Measurements from ENCODE around the gene UBXN11. TPM values are rescaled to one million over a fixed set of nuclear protein-coding genes. Genes with fewer than 3 reads are reported as not detected.

UBXN11 gene
- total RNA-seq, 1 experiment from 2014 or later: 12.5 TPM

DNA sequence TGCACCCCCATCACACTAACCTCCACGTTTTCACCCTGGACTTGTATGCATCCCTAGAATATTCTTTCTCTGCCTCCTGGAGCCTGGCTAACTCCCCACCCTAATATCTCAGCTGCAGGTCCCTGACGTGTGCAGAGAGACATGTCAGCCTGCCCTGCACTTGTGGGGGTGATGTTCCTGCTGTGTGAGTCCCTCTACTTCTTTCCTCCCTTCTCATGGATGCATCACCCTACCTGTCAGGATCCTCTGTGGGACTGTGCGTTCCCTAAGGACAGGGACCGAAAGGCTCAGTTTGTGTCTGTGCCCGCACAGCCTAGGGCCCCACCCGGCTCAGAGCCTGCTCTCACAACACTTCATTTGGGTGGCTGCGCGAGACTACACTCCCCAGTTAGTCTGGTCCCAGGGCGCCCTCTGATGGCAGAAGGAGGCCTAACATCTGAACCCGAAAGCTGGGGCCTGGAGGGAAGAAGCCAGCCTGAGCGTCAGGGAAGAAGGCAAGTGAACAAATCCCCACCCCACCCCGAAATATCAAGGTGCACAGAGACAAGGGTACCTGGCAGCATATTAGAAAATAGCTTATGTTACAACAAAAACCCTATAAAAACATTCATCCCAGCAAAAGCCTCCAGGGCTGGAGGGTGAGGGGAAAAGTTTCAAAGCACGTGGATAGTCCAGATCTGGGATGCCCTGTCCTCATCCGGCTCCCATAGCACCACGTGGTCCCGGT lies 15.0 kb upstream of the UBXN11 start:
- Histone ChIP-seq H3K4me3 (ENCODE audit: low read depth, low read length) (no peak overlapping the region), H3K36me3 (ENCODE audit: control insufficient read depth, insufficient read depth, low read length) (no peaks in the 10 kb centered on the region), H3K9me3 (no peaks in the 10 kb centered on the region), H3K27me3 (replicated peaks; ENCODE audit: control insufficient read depth, insufficient read depth, low read length) (no peaks in the 10 kb centered on the region), H3K4me1 (no peaks in the 10 kb centered on the region)
- ChIA-PET POLR2A (no interaction called here), CTCF (interaction anchor here (0.6 to 1.3 kb wide), 3 partner anchors 36 to 176 kb away, joined by 3 to 8 read pairs (median 4); no protein-coding TSS in a partner anchor)
- Mint-ChIP-seq H3K4me1 (ENCODE audit: low read depth, unreplicated experiment) (no peaks in the 10 kb centered on the region), H3K27ac (ENCODE audit: unreplicated experiment) (peak overlapping the region; percentile 14), H3K27me3 (ENCODE audit: insufficient read depth, unreplicated experiment) (no peaks in the 10 kb centered on the region), H3K4me3 (ENCODE audit: unreplicated experiment) (no peak overlapping the region), H3K36me3 (ENCODE audit: insufficient read depth, unreplicated experiment) (peaks cover 85% of the 10 kb centered on the region), H3K9me3 (ENCODE audit: unreplicated experiment) (no peaks in the 10 kb centered on the region)
- DNase-seq: peak; percentile 77 to 83
- TF ChIP-seq, protein P1, sequence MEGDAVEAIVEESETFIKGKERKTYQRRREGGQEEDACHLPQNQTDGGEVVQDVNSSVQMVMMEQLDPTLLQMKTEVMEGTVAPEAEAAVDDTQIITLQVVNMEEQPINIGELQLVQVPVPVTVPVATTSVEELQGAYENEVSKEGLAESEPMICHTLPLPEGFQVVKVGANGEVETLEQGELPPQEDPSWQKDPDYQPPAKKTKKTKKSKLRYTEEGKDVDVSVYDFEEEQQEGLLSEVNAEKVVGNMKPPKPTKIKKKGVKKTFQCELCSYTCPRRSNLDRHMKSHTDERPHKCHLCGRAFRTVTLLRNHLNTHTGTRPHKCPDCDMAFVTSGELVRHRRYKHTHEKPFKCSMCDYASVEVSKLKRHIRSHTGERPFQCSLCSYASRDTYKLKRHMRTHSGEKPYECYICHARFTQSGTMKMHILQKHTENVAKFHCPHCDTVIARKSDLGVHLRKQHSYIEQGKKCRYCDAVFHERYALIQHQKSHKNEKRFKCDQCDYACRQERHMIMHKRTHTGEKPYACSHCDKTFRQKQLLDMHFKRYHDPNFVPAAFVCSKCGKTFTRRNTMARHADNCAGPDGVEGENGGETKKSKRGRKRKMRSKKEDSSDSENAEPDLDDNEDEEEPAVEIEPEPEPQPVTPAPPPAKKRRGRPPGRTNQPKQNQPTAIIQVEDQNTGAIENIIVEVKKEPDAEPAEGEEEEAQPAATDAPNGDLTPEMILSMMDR (IDR thresholded peaks at IDR 0.05; ENCODE audit: insufficient read depth in 1 of 2, low read depth in 1 of 2, low read length in 1 of 2, severe bottlenecking in 1 of 2, unreplicated experiment in 1 of 2): peak; percentile 72
- BruUV-seq (replicated peaks): no TSS peak
- intact Hi-C loops (cut with micrococcal nuclease; ENCODE audit: unreplicated experiment): loop anchor here (1.0 kb wide), 2 partner anchors 36 to 46 kb away; no protein-coding TSS in a partner anchor

DNA sequence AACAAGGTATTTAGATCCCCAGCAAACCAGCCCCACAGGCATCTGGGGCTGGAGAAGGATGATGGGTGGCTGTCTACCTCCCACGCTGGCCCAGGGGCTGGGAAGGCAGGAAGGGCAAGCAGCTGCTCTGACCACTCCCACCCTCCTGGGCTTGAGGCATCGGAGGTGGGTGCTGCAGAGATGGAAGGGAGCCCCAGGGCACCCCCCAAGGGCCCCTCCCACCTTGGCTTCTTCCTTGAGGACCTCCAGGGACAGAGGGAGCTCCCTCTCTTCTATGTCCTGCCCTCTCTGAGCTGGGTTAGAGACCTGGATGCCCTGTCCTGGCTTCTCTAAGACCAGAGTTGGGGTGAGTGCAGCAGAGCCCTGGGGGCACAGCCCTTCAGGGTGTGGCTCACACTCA lies 14.5 kb upstream of the UBXN11 start:
- H3K4me1 Mint-ChIP-seq (ENCODE audit: low read depth, unreplicated experiment): no peaks in the 10 kb centered on the region
- H3K27me3 Mint-ChIP-seq (ENCODE audit: insufficient read depth, unreplicated experiment): no peaks in the 10 kb centered on the region
- CTCF ChIA-PET: interaction anchor here (0.6 to 1.3 kb wide), 2 partner anchors 36 to 62 kb away, joined by 3 to 8 read pairs; no protein-coding TSS in a partner anchor
- no peak overlapping the region for H3K4me3 Mint-ChIP-seq (ENCODE audit: unreplicated experiment)
- Histone ChIP-seq H3K27me3 (replicated peaks; ENCODE audit: control insufficient read depth, insufficient read depth, low read length) (no peaks in the 10 kb centered on the region), H3K4me1 (no peaks in the 10 kb centered on the region), H3K9me3 (no peaks in the 10 kb centered on the region), H3K4me3 (ENCODE audit: low read depth, low read length) (no peak overlapping the region), H3K36me3 (ENCODE audit: control insufficient read depth, insufficient read depth, low read length) (no peaks in the 10 kb centered on the region)
- H3K9me3 Mint-ChIP-seq (ENCODE audit: unreplicated experiment): no peaks in the 10 kb centered on the region
- TF ChIP-seq, protein P1 (IDR thresholded peaks at IDR 0.05; ENCODE audit: insufficient read depth in 1 of 2, low read depth in 1 of 2, low read length in 1 of 2, severe bottlenecking in 1 of 2, unreplicated experiment in 1 of 2): no peak
- intact Hi-C loops (cut with micrococcal nuclease; ENCODE audit: unreplicated experiment): loop anchor here (1.0 kb wide), 2 partner anchors 36 to 46 kb away; no protein-coding TSS in a partner anchor
- H3K36me3 Mint-ChIP-seq (ENCODE audit: insufficient read depth, unreplicated experiment): peaks cover 79% of the 10 kb centered on the region
- BruUV-seq (replicated peaks): no TSS peak
- H3K27ac Mint-ChIP-seq (ENCODE audit: unreplicated experiment): no peak overlapping the region
- POLR2A ChIA-PET: no interaction called here
- no peak for DNase-seq

DNA sequence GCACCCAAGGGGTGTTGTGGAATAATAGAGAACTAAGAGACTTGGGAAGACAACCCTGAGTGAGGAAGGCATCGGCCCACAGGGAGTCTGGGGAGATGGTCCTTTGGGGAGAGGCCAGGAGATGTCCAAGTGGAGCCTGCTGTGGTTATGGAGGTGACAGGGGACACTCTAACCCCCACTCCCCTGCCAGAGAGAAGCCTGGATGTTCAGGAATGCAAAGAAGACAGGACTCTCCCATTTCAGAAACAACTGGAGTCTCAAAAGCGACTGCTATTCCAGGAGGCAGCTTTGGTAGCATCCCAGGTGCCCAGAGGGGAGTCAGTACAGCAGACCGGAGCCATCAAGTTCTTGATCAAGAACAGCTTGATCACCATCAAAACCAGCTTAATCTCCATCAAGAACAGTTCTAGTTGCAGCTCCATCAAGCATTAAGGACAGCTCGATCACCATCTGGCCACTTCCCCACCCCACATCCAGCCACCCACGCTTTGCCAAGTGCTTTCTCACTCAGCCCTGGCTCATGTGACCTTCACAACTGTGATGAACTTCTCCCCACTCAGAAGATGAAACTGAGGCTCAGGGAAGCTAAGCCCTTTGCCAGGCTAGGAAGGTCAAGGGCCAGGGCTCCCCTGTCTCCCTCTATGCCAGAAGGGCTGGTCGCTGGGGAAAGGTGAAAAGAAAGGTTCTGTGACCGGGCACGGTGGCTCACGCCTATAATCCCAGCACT lies 12.1 kb upstream of the UBXN11 start:
- Histone ChIP-seq H3K9me3 (no peaks in the 10 kb centered on the region), H3K4me1 (no peaks in the 10 kb centered on the region), H3K4me3 (ENCODE audit: low read depth, low read length) (no peak overlapping the region), H3K27me3 (replicated peaks; ENCODE audit: control insufficient read depth, insufficient read depth, low read length) (no peaks in the 10 kb centered on the region), H3K36me3 (ENCODE audit: control insufficient read depth, insufficient read depth, low read length) (no peaks in the 10 kb centered on the region)
- intact Hi-C loops (cut with micrococcal nuclease; ENCODE audit: unreplicated experiment): no loop called here
- Mint-ChIP-seq H3K27ac (ENCODE audit: unreplicated experiment) (no peak overlapping the region), H3K36me3 (ENCODE audit: insufficient read depth, unreplicated experiment) (peaks cover 60% of the 10 kb centered on the region), H3K4me1 (ENCODE audit: low read depth, unreplicated experiment) (no peaks in the 10 kb centered on the region), H3K9me3 (ENCODE audit: unreplicated experiment) (no peaks in the 10 kb centered on the region), H3K27me3 (ENCODE audit: insufficient read depth, unreplicated experiment) (no peaks in the 10 kb centered on the region), H3K4me3 (ENCODE audit: unreplicated experiment) (no peak overlapping the region)
- ChIA-PET CTCF (interaction anchor here (0.6 kb wide), 1 partner anchor 53 kb away, joined by 4 read pairs; no protein-coding TSS in a partner anchor), POLR2A (interaction anchor here (1.1 kb wide), 1 partner anchor 11 kb away, joined by 5 read pairs; no protein-coding TSS in a partner anchor)
- TF ChIP-seq, protein P1 (IDR thresholded peaks at IDR 0.05; ENCODE audit: insufficient read depth in 1 of 2, low read depth in 1 of 2, low read length in 1 of 2, severe bottlenecking in 1 of 2, unreplicated experiment in 1 of 2): no peak
- no TSS peak for BruUV-seq (replicated peaks)
- no peak for DNase-seq
